ENCODE data around the gene NKAIN2.

NKAIN2 gene

GRCh38 chr6:123804014-123804786 lies 535 bp downstream of the NKAIN2 start (continued):
- TF ChIP-seq IKZF3 (tag by site-specific recombination; IDR thresholded peaks at IDR 0.05) (peak; percentile 61; the same call in 1 of the 2 replicates), ZNF843 (tag by site-specific recombination; IDR thresholded peaks at IDR 0.05) (no peak; the same call in 1 of the 2 replicates), ZNF473 (tag by site-specific recombination; IDR thresholded peaks at IDR 0.05) (no peak), ZNF830 (tag by site-specific recombination; IDR thresholded peaks at IDR 0.05; ENCODE audit: low read depth) (no peak)

DNA sequence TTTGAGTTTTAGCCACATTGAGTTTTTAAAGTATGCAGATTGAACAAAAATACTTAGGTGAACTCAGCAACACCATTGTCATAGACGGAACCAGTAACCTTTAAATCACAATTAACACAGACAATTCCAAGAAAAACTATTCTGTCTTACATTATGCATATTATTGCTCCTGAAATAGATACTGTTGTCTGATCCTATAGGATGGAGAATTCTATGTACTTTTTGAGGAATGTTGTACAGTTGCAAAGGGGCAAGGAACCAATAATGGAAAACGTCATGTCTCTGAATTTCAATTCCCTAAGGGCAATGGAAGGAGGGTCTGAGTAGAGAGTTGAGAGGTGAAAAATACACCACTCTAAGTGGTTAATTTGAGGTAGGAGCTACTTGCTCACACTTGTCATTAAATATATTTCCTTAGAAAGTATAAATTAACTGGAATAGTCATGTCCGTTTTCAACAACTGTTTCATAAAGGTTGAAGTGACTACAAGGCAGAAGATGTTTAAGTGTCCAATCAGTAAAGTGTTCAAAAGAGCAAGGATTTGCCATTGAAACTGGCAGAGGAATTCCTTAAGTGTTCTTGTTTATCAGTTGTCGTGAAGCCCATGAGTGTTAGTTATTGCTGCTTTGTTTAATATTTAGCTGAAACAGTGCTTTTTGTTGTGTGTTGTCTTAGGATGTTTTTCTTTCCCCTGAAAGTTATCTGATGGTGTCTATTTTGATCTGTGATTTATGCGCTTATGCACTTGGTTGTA lies 1.3 kb downstream of the NKAIN2 start:
- ChIA-PET POLR2A (interaction anchor here (0.5 kb wide), 1 partner anchor 1152 kb away, joined by 5 read pairs; no protein-coding TSS in a partner anchor), CTCF (interaction anchor here (0.7 to 1.7 kb wide), 4 partner anchors 10 to 936 kb away, joined by 3 to 4 read pairs (median 4); no protein-coding TSS in a partner anchor)
- TF ChIP-seq ZNF843 (tag by site-specific recombination; IDR thresholded peaks at IDR 0.05) (no peak), SP7 (tag by site-specific recombination; IDR thresholded peaks at IDR 0.05) (peak; percentile 71), ZBTB8A (tag by site-specific recombination; IDR thresholded peaks at IDR 0.05) (no peak), TRIM28 (IDR thresholded peaks at IDR 0.05; ENCODE audit: borderline replicate concordance, low read length) (0 out of 2 replicates have a peak, but pooled peaks have one; percentile 23), FEZF1 (tag by site-specific recombination; IDR thresholded peaks at IDR 0.05) (peak; percentile 84), ZNF184 (tag by site-specific recombination; IDR thresholded peaks at IDR 0.05) (no peak), ZNF19 (tag by site-specific recombination; IDR thresholded peaks at IDR 0.05; ENCODE audit: low read depth) (no peak), ZEB2 (tag by site-specific recombination; IDR thresholded peaks at IDR 0.05) (no peak), PBX3 (CRISPR knock-in tag; IDR thresholded peaks at IDR 0.05) (no peak)
- Histone ChIP-seq H3K4me3 (ENCODE audit: low read depth, low read length) (no peak overlapping the region), H3K4me1 (ENCODE audit: control insufficient read depth, insufficient read depth, low read length) (peaks cover 16% of the 10 kb centered on the region), H3K36me3 (ENCODE audit: control insufficient read depth in 2 of 2, insufficient read depth in 1 of 2, low read length in 2 of 2) (no peaks in the 10 kb centered on the region), H3K27ac (ENCODE audit: extremely low read depth, low read depth, low read length) (no peak overlapping the region), H3K9me3 (ENCODE audit: control insufficient read depth, insufficient read depth, low read depth, low read length) (no peaks in the 10 kb centered on the region)

GRCh38 chr6:123805921-123806320 lies 2.3 kb downstream of the NKAIN2 start:
- no peak overlapping the region for H3K27ac ChIP-seq (ENCODE audit: extremely low read depth, low read depth, low read length)
- TF ChIP-seq YY1 (tag by site-specific recombination; IDR thresholded peaks at IDR 0.05) (no peak), ZNF747 (tag by site-specific recombination; IDR thresholded peaks at IDR 0.05) (no peak), ZNF23 (tag by site-specific recombination; IDR thresholded peaks at IDR 0.05; ENCODE audit: borderline replicate concordance) (no peak), IKZF3 (tag by site-specific recombination; IDR thresholded peaks at IDR 0.05) (no peak), ZNF138 (tag by site-specific recombination; IDR thresholded peaks at IDR 0.05; ENCODE audit: borderline replicate concordance) (no peak)
- H3K4me3 ChIP-seq (ENCODE audit: low read depth, low read length) = no peak overlapping the region
- no peaks in the 10 kb centered on the region for H3K9me3 ChIP-seq (ENCODE audit: control insufficient read depth, insufficient read depth, low read depth, low read length)
- POLR2A ChIA-PET = interaction anchor here (0.5 kb wide), 1 partner anchor 1153 kb away, joined by 5 read pairs; no protein-coding TSS in a partner anchor
- peaks cover 16% of the 10 kb centered on the region for H3K4me1 ChIP-seq (ENCODE audit: control insufficient read depth, insufficient read depth, low read length)
- CTCF ChIA-PET = interaction anchor here (0.6 to 0.9 kb wide), 3 partner anchors 61 to 160 kb away, joined by 3 to 4 read pairs (median 3); no protein-coding TSS in a partner anchor
- no peaks in the 10 kb centered on the region for H3K36me3 ChIP-seq (ENCODE audit: control insufficient read depth in 2 of 2, insufficient read depth in 1 of 2, low read length in 2 of 2)

GRCh38 chr6:123806561-123806960 lies 2.9 kb downstream of the NKAIN2 start:
- no peak overlapping the region for H3K4me3 ChIP-seq (ENCODE audit: low read depth, low read length)
- TF ChIP-seq, protein P1, sequence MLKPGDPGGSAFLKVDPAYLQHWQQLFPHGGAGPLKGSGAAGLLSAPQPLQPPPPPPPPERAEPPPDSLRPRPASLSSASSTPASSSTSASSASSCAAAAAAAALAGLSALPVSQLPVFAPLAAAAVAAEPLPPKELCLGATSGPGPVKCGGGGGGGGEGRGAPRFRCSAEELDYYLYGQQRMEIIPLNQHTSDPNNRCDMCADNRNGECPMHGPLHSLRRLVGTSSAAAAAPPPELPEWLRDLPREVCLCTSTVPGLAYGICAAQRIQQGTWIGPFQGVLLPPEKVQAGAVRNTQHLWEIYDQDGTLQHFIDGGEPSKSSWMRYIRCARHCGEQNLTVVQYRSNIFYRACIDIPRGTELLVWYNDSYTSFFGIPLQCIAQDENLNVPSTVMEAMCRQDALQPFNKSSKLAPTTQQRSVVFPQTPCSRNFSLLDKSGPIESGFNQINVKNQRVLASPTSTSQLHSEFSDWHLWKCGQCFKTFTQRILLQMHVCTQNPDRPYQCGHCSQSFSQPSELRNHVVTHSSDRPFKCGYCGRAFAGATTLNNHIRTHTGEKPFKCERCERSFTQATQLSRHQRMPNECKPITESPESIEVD (tag by site-specific recombination; IDR thresholded peaks at IDR 0.05) = peak; percentile 77
- no peak for TF ChIP-seq ZBTB7A (tag by site-specific recombination; IDR thresholded peaks at IDR 0.05; ENCODE audit: low read depth)
- no peak for TF ChIP-seq ZNF596 (tag by site-specific recombination; IDR thresholded peaks at IDR 0.05)
- peaks cover 16% of the 10 kb centered on the region for H3K4me1 ChIP-seq (ENCODE audit: control insufficient read depth, insufficient read depth, low read length)
- CTCF ChIA-PET = no interaction called here
- H3K9me3 ChIP-seq (ENCODE audit: control insufficient read depth, insufficient read depth, low read depth, low read length) = no peaks in the 10 kb centered on the region
- POLR2A ChIA-PET = no interaction called here
- no peak overlapping the region for H3K27ac ChIP-seq (ENCODE audit: extremely low read depth, low read depth, low read length)
- H3K36me3 ChIP-seq (ENCODE audit: control insufficient read depth in 2 of 2, insufficient read depth in 1 of 2, low read length in 2 of 2) = no peaks in the 10 kb centered on the region
